ENCODE measurements around the gene TEX19.

DNA sequence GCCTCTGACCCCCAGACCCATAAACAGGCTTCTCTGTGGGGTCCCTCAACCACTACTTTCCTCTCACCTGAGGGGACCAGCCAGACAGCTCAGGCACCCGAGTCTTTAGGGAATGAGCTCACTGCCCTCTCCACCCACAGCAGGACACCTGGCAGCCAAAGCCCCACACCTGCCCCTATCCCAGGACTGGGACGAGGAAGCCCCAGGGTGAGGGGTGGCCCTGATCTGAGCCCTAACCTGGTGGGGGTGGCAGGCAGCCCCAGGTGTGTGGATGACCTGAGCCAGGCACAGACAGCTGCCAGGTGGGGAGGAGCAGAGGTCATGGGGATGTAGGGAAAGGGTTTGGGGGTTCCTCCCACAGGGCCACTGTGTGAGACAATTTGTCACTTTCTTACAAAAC lies 1.7 kb upstream of the TEX19 start:
- TF ChIP-seq, protein P1, sequence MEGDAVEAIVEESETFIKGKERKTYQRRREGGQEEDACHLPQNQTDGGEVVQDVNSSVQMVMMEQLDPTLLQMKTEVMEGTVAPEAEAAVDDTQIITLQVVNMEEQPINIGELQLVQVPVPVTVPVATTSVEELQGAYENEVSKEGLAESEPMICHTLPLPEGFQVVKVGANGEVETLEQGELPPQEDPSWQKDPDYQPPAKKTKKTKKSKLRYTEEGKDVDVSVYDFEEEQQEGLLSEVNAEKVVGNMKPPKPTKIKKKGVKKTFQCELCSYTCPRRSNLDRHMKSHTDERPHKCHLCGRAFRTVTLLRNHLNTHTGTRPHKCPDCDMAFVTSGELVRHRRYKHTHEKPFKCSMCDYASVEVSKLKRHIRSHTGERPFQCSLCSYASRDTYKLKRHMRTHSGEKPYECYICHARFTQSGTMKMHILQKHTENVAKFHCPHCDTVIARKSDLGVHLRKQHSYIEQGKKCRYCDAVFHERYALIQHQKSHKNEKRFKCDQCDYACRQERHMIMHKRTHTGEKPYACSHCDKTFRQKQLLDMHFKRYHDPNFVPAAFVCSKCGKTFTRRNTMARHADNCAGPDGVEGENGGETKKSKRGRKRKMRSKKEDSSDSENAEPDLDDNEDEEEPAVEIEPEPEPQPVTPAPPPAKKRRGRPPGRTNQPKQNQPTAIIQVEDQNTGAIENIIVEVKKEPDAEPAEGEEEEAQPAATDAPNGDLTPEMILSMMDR (IDR thresholded peaks at IDR 0.05): no peak
- TF ChIP-seq POLR2AphosphoS5 (IDR thresholded peaks at IDR 0.05): no peak

All from prostate gland (tissue), 2 donors.